Occipital lobe (tissue), 2 donors: Measurements from ENCODE around the gene WDR81. TPM values are rescaled to one million over a fixed set of nuclear protein-coding genes. Genes with fewer than 3 reads are reported as not detected.
A peak's percentile ranks its signal among the peaks of the same experiment; 100 is the strongest.
"Not testable (repeated sequence)": the region's sequence is repeated elsewhere in the genome, so short reads cannot be mapped to it uniquely, and the experiment has no call there.

Experiments
- DNase-seq: peaks from one replicate; lab custom pipeline; 2025; lab: John Stamatoyannopoulos, UW
- total RNA-seq: library from RNA; depleted of rRNA; stranded (reverse); fragments of >200 nt; gene quantifications from one replicate; pipeline ENCODE4 v1.2.3, GENCODE V29; 2014

WDR81 gene
- total RNA-seq, 1 donor from 2014 or later, result 10.8 TPM

DNA sequence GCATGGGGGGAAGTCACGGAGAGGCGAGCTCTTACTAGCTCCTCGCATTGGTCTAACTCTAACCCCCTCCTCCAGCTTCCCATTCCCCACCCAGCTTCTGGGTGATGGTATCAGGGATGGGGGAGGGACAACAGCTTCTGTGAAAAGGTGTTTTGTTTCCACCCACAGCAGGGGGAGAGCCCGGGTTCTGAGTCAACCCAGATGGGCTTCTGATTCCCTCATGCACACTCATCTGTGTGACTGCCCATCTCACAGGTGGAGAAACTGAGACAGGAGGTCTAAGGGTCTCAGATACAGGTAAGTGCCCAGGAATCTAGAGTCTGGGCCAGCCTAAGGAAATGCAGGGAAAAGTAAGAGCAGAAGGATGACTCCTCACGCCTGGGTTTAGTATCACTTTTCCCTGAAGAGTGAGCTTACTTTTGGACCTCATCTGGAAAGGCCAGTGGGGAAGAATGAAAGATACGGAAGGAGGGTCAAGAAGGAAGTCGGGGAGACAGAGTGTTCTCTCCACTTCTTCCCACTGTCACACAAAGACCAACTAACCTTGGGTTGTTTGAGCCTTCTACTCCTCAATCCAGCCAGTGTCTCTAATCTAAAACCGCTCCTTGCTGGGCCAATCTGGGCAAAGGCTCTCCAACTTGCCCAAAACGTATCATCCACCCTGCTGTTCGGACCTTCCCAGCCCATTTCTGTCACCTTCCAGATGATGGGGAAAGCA, 11.2 kb upstream of the WDR81 start:
- DNase-seq, result no peak

DNA sequence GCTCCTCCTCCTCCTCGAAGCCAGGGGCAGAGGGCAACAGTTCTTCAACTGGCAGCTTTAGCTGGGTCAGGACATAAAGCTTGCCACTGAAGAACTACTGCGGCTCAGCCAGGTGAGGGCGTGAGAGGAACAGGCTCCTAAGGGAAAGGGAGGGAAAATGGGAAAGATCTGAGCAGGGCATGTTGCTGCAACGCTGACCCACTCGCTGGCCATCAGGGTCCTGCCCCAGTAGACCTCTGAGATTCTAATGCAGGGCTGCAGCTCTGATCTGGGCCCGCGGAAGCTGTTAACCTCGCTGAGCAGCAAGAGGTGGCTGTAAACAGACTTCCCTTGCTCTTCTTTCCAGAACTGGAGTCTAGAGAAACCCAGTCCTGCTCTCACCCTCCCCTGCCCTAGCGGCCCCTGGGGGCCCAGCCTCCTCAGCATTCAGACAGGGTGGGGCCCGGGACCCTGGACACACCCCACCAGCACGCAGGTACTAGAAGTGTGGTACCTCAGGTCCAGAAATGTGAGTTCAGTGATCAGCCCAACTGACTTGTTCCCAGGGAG, 10.6 kb upstream of the WDR81 start:
- no peak for DNase-seq

DNA sequence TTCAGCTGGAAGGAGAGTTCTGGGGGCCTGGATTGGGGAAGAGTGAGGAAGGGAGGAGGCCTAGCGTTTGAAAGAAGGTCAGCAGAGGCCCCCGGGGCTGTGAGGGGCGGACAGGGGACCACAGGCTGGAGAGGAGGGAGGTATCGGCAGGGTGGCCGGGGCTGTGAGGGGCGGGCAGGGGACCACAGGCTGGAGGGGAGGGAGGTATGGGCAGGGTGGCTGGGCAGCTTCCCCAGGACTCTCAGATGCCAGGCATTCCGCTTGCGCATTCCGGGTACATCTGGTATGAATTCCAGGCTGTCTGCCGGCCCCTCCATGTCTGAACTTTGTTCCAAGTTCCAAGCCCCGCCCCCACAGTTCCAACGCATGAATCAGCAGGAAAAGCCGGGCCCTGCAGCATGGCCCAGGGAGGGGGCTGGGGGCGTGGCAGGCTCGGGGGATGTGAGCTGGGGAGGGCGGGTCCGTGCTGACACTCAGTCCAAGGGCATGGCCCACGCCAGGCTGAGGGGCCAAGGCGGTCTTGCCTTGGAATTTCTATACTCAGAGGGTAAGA, 10.0 kb upstream of the WDR81 start:
- DNase-seq, result peak; percentile 65

DNA sequence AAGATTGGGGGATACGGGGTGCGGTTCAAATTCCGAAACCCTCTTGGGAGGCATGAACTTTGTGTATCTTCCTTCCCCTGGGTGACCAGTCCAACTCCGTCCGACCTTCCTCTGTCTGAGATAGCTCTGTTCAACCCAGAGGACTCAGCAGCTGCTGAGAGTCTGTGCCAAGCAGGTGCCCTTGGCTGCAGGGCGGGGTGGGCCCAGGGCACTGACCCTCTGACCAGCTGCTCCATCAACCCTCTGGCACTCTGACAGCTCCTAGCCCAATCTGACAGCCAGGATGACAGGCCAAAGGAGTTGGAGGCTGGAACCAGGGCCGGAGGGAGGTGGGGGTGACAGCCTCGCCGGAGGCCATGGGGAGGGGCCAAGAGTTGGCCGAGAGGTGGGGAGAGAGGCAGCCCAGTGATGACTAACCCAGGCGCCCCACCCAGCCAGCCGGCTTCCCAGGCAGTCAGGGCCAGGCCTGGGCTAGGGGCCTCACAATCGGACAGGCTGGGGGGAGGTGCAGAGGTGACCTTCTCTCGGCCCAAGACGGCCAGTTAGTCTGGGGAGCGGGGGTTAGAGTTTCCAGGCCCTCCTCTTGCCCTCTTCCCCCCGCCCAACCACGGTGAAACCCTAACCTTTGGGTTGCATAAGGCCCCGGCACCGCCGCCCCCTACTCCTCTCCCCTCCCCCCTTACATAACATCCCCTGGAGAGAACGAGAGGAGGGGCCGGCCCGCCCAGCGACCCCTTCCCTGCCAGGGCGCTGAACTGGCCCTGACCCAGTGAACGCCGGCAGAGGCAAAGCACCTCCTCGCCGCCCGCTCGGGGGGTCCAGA, 9.3 kb upstream of the WDR81 start:
- DNase-seq, result no peak

DNA sequence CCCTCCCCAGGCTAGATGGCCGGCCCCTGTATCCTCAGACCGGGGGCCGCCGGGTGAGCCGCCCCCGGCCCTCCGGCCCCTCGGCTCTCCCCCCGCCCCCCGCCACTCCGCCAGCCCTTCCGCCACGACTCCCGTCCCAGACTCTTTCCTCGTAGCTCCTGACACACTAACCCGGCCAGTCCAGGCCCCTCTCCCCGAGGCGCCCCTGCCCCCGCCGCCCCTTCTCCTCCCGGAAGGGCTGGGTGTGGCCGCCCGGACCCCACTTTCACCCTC, 8.8 kb upstream of the WDR81 start:
- DNase-seq, result no peak

DNA sequence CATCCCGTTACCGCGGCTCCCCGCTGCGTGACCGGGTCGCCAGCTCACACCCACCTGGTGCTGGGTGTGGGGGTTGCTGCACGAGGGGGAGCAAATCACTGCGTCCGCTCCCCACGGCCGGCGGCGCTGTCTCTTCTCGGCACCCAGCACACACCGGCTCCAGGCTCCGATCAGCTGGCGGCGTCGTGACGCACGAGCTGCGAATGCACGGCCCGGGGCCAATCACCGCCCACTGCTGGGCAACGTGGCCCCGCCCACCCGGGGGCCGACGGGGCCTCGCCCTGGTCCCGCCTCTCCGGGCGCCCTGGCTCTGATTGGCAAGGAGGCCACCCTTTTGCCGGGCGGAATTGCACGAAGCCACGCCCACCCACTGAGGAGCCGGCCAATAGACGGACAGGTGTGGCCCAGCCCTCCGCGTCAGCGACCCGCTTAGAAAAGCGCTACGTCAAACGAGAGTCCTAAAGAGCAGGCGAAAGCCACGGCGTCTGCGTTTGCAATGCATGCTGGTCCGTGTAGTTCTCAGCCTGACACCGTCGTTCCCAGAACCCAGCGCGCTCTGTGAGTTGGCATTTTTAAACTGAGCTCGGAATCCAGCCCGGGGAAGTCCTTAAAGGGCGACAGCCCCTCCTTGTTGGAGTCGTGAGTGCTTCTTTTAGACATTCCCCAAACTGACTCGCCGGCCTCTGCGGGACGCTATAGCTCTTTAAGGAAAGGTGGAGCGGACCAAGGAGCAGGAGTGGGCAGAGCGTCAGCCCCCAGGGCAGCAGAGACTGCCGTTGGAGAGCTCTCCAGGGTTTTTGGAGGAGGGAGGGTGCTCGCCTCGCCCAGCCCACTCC, 8.2 kb upstream of the WDR81 start:
- peak; percentile 100 for DNase-seq

DNA sequence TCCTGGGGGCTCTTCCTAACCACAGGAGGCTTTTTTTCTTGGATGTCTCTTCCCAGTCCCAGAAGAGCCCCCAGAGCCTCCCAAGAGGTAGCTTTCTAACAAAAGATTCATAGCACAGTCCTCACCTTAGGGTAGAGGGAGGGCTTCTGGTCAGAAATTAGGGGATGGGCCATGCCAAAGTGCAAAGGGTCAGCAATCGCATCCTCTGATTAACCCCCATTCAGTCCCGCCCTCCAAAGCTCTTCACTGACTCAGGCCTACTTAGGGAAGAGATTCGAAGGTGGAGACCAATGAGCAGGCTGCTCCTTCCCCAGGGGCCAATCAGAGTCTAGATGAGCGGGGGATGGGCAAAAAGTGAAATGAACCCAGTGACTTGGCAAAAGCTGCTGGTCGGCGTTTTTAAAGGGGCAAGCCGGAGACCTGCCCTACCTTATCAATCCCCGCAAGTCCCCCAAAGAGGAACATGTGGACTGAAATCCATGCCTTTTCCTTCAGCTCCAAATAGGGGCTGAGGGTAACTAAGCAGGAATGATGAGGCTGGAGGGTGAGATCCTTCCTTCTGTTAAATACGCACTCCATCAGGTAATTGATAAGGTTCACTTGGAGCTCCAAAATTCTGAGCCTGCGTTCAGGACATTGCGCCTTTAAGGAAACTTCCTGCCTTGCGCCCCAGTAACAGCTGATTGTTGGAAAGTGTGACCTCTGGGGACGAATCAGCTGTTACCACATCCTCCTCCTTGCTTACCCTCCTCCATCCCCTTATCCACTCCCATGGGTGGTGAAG, 7.4 kb upstream of the WDR81 start:
- peak; percentile 91 for DNase-seq

DNA sequence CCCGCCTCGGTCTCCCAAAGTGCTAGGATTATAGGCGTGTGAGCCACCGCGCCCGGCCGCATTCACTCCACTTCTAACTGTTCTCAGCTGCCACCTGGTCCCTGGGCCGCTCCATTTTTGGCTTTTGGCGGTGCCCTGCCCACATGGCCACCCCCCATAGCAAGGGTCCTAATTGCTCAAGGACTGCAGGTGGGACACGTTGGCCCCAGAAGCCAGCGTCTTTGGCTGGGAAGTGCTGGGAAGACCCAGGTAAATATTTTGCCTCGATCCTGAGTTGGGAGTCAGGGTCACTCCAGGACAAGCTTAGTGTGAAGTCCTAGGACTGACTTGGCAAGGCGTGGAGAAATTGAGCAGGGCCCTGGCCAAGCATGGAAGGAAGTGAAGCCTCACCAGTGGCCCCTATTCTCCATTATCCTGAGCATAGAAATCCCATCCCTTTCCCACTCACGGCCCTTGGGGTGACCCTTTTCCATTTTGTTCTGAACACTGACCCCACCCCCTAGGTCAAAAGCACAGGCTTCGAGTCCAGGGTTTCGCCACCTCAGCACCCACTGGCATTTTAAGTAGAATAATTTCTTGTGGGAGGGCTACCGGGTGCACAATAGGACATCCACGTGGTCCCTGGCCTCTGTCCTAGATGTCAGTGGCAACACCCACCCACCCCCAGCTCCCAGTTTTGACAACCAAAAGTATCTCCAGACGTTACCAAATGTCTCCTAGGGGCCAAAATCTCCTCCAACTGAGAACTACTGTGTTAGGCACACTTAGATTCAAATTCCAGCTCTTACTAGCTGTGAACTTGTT, 5.9 kb upstream of the WDR81 start:
- no peak for DNase-seq

DNA sequence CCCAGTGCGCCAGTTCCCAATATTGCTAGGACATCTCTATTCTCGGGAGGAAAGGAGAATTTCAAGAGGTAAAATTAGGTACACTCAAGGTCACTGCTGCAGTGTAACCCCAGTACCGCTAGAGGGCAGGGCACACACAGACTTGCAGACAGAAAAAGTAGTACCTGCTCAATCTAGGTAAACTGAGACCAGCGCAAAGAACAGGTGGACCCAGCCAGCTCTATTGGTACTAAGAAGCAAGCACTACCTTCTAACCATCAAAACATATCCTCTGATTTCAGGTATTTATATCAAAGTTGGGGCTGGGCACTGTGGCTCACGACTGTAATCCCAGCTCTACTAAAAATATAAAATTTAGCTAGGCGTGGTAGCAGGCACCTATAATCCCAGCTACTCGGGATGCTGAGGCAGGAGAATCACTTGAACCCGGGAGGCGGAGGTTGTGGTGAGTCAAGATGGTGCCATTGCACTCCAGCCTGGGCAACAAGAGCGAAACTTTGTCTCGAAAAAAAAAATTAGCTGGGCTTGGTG, 3.6 kb upstream of the WDR81 start:
- no peak for DNase-seq

DNA sequence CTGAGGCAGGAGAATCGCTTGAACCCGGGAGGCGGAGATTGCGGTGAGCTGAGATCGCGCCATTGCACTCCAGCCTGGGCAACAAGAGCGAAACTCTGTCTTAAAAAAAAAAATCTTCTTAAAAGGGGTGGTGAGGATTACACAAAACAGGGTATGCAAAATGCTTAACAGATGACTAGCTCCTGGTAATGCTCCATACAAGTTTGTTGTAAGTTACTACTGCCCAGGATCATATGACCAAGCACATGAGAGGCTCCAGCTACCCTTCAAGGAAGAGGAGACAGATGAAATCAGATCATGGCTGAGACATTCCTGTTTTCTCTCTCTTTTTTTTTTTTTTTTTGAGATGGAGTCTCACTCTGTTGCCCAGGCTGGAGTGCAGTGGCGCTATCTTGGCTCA, 2.5 kb upstream of the WDR81 start:
- DNase-seq, result not testable (repeated sequence)

DNA sequence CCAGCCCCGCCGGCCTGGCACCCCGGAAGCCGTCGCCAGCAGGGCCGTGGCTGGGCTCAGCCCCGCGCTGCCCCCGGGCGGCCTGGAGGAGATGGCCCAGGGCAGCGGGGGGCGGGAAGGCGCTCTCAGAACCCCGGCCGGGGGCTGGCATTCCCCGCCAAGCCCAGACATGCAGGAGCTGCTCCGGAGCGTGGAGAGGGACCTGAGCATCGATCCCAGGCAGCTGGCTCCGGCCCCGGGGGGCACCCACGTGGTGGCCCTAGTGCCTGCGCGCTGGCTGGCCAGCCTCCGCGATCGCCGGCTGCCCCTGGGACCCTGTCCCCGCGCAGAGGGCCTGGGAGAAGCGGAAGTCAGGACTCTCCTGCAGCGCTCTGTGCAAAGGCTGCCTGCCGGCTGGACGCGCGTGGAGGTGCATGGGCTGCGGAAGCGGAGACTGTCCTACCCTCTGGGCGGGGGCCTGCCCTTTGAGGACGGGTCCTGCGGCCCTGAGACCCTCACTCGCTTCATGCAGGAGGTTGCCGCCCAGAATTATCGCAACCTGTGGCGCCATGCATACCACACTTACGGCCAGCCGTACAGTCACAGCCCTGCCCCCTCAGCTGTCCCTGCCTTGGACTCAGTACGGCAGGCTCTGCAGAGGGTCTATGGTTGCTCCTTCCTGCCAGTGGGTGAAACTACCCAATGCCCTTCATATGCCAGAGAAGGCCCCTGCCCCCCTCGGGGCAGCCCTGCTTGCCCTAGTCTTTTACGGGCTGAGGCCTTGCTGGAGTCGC, 551 bp downstream of the WDR81 start:
- no peak for DNase-seq

DNA sequence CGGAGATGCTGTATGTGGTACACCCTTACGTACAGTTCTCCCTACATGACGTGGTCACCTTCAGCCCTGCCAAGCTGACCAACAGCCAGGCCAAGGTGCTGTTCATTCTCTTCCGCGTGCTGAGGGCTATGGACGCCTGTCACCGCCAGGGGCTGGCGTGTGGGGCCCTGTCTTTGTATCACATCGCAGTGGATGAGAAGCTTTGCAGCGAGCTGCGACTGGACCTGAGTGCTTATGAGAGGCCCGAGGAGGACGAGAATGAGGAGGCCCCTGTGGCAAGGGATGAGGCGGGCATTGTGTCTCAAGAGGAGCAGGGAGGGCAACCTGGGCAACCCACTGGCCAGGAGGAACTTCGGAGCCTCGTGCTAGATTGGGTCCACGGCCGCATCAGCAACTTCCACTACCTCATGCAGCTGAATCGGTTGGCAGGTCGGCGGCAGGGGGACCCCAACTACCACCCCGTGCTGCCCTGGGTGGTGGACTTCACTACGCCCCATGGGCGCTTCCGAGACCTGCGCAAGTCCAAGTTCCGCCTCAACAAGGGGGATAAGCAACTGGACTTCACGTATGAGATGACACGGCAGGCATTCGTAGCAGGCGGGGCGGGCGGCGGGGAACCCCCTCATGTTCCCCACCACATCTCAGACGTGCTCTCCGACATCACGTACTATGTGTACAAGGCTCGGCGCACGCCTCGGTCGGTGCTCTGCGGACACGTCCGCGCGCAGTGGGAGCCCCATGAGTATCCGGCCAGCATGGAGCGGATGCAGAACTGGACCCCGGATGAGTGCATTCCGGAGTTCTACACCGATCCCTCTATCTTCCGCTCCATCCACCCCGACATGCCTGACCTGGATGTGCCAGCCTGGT, 1.4 kb downstream of the WDR81 start:
- no peak for DNase-seq

DNA sequence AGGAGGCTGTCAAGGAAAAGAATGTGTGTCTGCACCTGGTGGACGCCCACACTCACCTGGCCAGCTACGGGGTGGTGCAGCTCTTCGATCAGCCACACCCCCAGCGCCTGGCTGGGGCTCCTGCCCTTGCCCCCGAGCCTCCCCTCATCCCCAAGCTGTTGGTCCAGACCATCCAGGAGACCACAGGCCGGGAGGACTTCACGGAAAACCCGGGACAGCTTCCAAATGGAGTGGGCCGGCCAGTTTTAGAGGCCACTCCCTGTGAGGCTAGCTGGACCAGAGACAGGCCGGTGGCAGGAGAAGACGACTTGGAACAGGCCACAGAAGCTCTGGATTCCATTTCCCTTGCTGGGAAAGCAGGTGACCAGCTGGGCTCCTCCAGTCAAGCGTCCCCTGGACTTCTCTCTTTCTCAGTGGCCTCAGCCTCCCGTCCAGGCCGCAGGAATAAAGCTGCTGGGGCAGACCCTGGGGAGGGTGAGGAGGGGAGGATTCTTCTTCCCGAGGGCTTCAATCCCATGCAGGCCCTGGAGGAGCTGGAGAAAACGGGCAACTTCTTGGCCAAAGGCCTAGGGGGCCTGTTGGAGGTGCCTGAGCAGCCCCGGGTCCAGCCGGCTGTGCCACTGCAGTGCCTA, 2.2 kb downstream of the WDR81 start:
- no peak for DNase-seq

DNA sequence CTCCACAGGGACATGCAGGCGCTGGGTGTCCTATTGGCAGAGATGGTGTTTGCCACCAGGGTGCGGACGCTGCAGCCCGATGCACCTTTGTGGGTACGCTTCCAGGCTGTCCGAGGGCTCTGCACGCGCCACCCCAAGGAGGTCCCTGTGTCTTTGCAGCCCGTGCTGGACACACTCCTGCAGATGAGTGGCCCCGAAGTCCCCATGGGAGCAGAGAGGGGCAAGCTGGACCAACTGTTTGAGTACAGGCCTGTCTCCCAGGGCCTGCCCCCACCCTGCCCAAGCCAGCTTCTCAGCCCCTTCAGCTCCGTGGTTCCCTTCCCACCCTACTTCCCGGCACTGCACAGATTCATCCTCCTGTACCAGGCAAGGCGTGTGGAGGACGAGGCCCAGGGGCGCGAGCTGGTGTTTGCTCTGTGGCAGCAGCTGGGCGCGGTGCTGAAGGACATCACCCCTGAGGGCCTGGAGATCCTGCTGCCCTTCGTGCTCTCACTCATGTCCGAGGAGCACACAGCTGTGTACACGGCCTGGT, 2.8 kb downstream of the WDR81 start:
- no peak for DNase-seq

DNA sequence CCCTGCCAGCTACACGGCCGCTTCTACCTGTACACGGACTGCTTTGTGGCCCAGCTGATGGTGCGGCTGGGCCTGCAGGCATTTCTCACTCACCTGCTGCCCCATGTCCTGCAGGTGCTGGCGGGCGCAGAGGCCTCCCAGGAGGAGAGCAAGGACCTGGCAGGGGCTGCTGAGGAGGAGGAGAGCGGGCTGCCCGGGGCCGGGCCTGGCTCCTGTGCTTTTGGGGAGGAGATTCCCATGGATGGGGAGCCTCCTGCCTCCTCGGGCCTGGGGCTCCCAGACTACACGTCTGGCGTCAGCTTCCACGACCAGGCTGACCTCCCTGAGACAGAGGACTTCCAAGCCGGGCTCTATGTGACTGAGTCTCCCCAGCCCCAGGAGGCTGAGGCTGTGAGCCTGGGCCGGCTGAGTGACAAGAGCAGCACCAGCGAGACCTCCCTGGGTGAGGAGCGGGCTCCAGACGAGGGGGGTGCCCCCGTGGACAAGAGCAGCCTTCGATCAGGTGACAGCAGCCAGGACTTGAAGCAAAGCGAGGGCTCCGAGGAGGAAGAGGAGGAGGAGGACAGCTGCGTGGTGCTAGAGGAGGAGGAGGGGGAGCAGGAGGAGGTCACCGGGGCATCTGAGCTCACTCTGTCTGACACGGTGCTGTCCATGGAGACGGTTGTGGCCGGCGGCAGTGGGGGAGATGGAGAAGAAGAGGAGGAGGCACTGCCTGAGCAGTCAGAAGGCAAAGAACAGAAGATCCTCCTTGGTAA, 3.5 kb downstream of the WDR81 start:
- DNase-seq, result no peak

DNA sequence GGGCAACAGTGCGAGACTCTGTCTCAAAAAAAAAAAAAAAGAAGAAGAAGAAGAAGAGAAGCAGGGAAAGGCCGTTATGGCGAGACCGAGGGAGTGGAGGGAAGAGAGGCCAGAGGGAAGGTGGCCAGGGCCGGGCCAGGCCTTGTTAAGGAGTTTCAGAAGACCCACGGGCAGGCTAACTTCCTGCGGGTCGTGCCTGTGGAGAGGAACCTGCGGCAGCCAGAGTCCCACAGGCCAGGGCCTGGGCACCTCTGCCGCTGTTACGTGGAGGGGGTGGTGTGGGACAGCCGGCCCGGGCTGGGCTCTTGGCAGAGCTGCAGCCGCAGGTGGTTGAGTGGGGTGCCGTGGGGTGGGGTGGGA, 5.4 kb downstream of the WDR81 start:
- no peak for DNase-seq
